ENCODE results near the gene TENM4.
"Not testable (repeated sequence)": the region's sequence is repeated elsewhere in the genome, so short reads cannot be mapped to it uniquely, and the experiment has no call there.

The TENM4 gene

GRCh38 chr11:79241205-79241851, 199.5 kb downstream of the TENM4 start:
- DNase-seq: no peak

GRCh38 chr11:79237703-79238102, 203.1 kb downstream of the TENM4 start:
- no peak for DNase-seq

- DNase-seq: no peak
Observed at GRCh38 chr11:79237091-79237490, 203.7 kb downstream of the TENM4 start.

GRCh38 chr11:79236541-79236971, 204.3 kb downstream of the TENM4 start:
- DNase-seq: no peak

- no peak for DNase-seq
Observed at GRCh38 chr11:79235696-79236095, 205.1 kb downstream of the TENM4 start.

- DNase-seq: no peak
Observed at GRCh38 chr11:79232346-79232745, 208.5 kb downstream of the TENM4 start.

GRCh38 chr11:79229047-79229446, 211.8 kb downstream of the TENM4 start:
- DNase-seq: no peak

GRCh38 chr11:79227767-79228755, 212.8 kb downstream of the TENM4 start:
- DNase-seq: no peak

GRCh38 chr11:79227308-79227707, 213.5 kb downstream of the TENM4 start:
- no peak for DNase-seq

- no peak for DNase-seq
Observed at GRCh38 chr11:79226126-79226525, 214.7 kb downstream of the TENM4 start.

- not testable (repeated sequence) for DNase-seq
Observed at GRCh38 chr11:79222163-79222562, 218.7 kb downstream of the TENM4 start.

GRCh38 chr11:79221444-79222130, 219.2 kb downstream of the TENM4 start:
- DNase-seq: no peak

GRCh38 chr11:79220171-79220570, 220.7 kb downstream of the TENM4 start:
- DNase-seq: no peak

- no peak for DNase-seq
Observed at GRCh38 chr11:79219186-79220045, 221.4 kb downstream of the TENM4 start.

GRCh38 chr11:79212741-79213190, 228.1 kb downstream of the TENM4 start:
- no peak for DNase-seq

GRCh38 chr11:79209540-79210266, 231.1 kb downstream of the TENM4 start:
- no peak for DNase-seq

- no peak for DNase-seq
Observed at GRCh38 chr11:79208126-79208525, 232.7 kb downstream of the TENM4 start.

- no peak for DNase-seq
Observed at GRCh38 chr11:79206951-79207350, 233.9 kb downstream of the TENM4 start.

- DNase-seq: no peak
Observed at GRCh38 chr11:79205786-79206185, 235.0 kb downstream of the TENM4 start.

- DNase-seq: no peak
Observed at GRCh38 chr11:79201677-79202347, 239.0 kb downstream of the TENM4 start.

Data from activated naive CD4-positive, alpha-beta T cell treated with anti-CD3 and anti-CD28 coated beads, Interleukin-2, amount 50 U/mL, for 16 hours (primary cell).